NCI-H2196 (cell line): ENCODE data around the gene NOL4L.

Experiments used
- DNase-seq: peaks from one replicate; lab custom pipeline; 2025; ENCODE audit not compliant: unreplicated experiment; lab: John Stamatoyannopoulos, UW

Gene NOL4L

DNA sequence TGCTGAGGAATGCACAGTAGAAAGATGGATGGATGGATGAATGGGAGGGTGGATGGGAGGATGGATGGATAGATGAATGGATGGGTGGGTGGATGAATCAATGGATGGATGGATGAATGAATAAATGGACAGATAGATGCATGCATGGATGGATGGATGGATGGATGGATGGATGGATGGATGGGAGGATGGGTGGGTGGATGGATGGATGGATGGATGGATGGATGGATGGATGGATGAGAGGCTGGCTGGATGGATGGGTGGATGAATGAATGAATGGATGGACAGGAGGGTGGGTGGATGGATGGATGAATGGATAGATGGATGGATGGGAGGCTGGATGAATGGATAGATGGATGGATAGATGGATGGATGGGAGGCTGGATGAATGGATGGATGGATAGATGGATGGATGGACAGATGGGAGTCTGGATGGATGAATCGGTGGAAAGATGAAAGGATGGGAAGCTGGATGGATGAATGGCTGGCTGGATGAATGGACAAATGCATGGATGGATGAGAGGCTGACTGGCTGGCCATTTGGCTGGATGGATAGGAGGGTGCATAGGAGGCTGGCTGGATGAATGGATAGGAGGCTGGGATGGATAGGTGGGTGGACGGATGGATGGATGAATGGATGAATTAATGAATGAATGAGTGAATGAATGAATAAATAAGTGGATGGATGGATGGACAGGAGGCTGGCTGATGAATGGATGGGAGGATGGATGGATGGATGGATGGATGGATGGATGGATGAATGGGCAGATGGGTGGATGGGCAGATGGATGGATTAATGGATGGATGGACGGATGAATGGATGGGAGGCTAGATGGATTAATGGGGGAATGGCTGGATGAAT, 28.3 kb upstream of the NOL4L start:
- no peak for DNase-seq

- DNase-seq: no peak
Observed at GRCh38 chr20:32612351-32613191, 27.4 kb upstream of the NOL4L start.

GRCh38 chr20:32611868-32612267, 26.7 kb upstream of the NOL4L start:
- DNase-seq: no peak

- DNase-seq: no peak
Observed at GRCh38 chr20:32611286-32611685, 26.2 kb upstream of the NOL4L start.

DNA sequence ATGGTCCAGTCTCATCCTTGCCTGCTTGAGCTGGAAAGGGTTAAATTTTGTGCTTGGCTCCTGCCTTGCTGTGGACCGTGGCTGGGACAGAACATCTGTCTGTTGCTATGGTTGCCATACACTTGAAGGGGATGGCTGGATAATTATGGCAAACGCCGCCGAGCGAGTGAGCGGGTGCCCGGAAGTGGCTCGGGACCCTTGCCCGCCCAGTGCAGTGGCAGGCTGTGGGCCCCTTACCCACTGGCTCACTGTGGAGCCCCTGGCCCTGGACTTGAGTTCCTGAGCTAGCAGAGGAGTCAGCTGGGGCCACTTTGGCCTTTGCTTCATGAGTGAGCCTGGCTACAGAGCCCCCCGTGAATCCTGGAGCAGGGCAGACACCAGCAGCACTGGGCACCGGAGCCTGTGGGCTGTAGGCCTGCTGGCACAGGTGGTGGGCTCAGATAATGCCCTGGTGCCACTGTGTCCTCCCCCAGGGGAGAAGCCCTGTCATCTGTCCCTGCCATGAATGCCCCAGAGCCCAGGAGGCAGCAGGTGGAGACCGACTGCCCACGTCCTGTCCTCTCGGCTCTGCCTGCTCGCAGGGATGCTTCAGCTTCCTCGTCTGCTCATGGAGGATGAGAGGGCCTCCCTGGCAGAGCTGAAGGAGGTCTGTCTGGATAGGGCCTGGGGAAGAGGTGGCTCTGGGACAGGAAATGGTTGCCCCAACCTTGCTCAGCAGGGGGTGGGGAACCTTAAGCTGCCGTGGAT, 25.5 kb upstream of the NOL4L start:
- DNase-seq: no peak

GRCh38 chr20:32609993-32610392, 24.9 kb upstream of the NOL4L start:
- no peak for DNase-seq

DNA sequence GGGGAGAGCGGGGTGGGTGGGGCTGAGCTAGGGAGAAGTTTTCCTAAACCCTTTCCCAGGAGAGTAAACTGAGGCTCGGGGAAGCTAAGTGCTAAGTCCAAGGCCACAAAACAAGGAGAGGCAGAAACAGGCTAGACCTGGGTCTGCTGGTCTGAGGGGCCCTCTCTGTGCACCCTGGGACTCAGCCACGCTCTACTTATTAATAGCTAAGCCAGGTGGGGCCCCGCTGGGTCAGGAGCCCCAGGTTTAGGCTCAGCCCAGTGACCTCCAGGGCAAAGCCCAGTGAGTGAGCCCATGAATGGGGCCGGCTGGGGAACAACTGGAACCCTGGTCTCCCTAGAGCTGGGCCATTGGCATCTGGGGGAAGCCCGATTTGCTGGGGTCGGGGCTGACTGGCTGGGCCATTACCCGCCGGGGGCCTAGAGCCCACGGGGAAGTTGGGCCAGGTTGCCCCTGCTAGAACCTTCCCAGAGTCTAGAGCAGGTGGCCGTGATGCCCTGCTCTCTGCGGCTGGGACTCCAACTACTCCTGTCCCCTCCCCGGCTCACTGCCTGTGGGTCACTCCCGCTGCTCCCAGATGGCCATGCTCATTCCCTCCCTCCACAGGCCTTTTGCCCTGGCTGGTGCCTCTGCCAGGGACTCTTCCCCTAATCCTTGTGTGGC, 24.1 kb upstream of the NOL4L start:
- no peak for DNase-seq

DNA sequence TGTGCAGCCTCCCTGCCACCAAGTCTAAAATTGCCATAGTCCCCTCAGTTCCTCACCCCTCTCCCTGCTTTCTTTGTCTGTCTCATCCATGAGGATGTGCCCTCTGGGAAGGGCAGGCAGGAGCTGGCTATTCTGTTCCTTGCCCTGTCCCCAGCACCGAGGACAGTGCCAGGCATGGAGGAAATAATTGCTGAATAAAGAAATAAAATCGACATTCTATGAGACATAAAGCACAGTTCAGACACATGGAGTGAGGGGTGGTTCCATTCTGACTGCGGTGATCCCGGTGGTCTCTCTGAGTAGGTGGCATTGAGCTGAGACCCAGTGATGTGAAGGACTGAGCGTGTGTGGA, 23.5 kb upstream of the NOL4L start:
- no peak for DNase-seq

- no peak for DNase-seq
Observed at GRCh38 chr20:32607727-32608663, 22.9 kb upstream of the NOL4L start.

- no peak for DNase-seq
Observed at GRCh38 chr20:32607324-32607723, 22.2 kb upstream of the NOL4L start.

DNA sequence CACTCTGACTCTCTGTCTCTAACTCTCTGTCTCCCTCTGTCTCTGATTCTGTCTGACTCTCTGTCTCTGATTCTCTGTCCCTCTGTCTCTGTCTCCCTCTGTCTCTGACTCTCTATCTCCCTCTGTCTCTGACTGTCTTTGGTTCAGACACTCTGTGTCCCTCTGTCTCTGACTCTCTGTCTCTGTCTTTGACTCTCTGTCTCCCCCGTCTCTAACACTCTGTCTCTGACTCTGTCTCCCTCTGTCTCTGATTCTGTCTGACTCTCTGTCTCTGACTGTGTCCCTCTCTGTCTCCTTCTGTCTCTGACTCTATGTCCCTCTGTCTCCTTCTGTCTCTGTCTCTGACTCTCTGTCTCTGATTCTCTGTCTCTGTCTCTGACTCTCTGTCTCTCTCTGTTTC, 21.7 kb upstream of the NOL4L start:
- DNase-seq: no peak

DNA sequence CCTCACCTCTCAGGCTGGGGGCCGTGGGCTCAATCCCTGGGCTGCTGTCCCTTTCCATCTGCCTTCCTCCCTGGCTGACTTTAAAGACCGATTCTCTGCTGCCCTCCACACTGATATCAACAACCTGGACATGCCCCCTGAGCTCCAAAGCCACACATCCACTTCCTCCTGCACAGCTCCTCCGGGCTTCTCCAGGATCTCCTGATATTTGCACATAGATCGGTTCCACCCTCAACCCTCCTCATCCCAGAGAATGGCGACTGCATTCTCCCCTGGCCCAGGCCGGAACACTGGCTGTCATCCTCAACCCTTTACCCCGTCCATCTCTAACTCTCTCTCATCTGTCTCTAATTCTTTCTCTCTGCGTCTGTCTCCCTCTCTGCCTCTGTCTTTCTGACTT, 21.0 kb upstream of the NOL4L start:
- DNase-seq: no peak

- no peak for DNase-seq
Observed at GRCh38 chr20:32605167-32605656, 20.1 kb upstream of the NOL4L start.

DNA sequence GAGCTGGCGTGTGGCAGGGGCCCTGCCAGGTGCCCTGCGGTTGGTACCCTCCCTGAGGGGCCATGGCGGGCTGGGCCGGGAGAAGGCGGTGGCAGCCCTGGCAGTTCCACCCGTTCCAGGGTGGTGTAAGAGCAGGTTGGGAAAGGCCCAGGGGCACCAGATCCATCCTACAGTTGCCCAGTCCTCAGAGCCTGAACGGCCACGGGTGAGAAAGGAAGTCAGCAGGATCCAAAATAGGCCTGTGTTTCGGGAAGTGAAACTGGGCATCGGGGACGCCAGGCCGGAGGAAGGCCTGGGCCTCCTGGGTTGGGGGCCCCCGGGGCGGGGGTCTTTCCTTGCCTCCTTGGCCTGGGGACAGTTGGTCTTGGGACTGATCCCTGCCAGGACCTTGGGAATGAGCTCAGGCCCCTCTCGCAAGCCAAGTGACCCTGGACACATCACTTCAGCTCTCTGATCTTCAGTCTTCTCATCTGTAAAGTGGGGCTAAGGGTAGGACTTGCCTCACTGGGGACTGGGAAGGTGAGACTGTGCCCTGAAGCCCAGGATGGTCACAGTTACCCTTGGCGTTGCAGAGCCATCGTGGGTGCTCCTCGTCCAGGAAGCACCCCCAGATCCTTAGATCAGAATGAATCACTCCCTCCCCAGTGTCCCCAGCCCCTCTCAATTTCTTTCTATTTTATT, 18.1 kb upstream of the NOL4L start:
- DNase-seq: no peak

- no peak for DNase-seq
Observed at GRCh38 chr20:32602273-32602672, 17.1 kb upstream of the NOL4L start.

- DNase-seq: no peak
Observed at GRCh38 chr20:32600681-32601237, 15.6 kb upstream of the NOL4L start.

DNA sequence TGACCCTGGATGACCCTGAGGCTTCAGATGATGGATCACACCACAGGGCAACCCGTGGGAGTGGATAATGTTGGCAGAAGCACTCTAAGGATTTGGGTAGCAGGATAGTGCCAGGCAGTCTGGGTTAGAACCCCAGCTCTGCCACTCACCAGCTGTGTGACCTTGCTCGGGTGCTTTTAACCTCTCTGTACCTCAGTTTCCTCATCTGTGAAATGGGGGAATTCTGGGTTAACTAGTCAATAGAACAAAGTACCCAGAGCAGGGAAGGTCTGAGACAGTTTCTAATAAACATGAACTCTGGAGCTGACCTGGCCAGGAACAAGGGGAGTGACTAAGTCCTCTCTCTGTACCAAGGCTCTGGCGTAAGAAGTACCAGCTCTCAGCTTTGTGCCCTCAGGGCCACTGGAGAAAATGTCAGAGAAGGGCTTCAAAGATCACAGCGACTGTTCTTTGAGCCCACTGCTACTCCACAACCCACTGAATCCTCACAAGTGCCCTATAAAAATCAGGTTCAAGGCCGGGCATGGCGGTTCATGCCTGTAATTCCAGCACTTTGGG, 14.7 kb upstream of the NOL4L start:
- no peak for DNase-seq

DNA sequence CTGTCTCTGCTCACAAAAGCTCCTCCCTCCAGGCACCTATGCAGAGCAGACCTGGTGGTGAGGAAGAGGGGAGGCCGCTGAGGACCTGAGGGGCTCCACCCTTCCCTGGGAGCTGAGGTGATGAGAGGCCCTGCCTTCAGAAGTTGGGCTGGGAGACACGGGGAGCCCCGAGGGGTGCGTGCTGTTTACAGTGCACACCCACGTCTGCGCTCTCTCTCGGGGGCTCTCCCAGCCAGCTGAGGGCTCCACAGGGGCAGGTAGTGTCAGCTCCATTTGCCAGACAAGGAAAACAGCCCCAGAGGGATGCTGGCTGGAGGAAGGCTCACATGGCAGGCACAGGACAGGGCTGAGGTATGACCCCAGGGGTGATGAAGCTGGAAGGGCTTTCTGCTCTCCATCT, 13.5 kb upstream of the NOL4L start:
- no peak for DNase-seq

- no peak for DNase-seq
Observed at GRCh38 chr20:32597714-32598113, 12.6 kb upstream of the NOL4L start.
